GM21723 (cell line): ENCODE results near the gene HIGD2A.
A peak's percentile ranks its signal among the peaks of the same experiment; 100 is the strongest.

Source experiments
- ATAC-seq: cut with Tn5 transposase; IDR thresholded peaks from one replicate; pipeline ENCODE4 v1.9.1; 2021; ENCODE audit warnings: mild to moderate bottlenecking, moderate library complexity; ENCODE audit not compliant: unreplicated experiment

HIGD2A gene

DNA sequence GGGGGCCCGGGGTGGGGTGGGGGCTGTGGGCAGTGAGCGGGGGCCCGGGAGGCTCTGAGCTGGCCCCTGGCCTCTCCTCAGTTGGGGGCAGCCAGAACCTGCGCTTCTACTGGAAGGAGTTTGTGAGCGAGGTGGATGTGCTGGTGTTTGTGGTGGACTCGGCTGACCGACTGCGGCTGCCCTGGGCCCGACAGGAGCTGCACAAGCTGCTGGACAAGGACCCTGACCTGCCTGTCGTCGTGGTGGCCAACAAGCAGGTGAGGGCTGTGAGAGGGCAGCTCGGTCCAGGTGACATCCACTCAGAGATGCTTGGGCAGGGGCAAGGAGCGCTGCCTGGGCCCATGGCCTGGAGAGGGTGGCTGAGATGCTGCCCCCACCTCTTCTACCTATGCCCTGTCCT is 19.8 kb upstream of the HIGD2A start:
- no peak for ATAC-seq

DNA sequence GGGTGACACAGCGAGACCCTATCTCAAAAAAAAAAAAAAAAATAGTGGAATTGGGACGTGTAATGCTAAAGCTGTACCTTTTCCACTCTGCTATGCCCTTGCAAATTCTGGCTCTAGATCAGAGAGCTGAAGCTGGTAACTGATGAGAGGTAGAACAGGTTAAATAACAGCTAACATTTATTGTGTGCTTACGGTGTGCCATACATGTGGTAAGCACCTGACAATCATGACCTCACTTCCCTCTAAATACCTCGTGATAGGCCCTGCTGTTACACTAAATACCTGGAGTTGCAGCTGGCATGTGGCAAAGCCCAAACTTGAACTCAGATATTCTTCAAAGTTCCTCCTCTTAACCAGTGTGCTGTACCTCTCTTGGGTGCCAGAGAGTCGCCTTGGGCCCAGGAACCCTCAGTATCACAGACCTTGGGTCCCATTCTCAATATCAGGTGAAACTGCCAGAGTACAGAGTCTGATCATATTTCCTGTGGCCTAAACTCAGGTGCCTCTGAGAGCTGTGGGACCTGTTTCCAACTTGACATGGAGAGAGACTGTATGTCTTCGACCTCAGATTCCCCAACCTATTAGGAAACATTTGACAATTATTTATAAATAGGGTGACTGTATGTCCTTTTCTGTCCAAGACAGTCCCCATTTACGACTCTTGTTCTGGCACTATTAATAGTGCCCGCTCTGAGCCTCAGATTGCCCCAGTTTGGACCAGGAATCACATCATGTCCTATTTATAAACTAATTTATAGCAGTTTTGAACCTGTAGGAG is 18.4 kb upstream of the HIGD2A start:
- no peak for ATAC-seq

DNA sequence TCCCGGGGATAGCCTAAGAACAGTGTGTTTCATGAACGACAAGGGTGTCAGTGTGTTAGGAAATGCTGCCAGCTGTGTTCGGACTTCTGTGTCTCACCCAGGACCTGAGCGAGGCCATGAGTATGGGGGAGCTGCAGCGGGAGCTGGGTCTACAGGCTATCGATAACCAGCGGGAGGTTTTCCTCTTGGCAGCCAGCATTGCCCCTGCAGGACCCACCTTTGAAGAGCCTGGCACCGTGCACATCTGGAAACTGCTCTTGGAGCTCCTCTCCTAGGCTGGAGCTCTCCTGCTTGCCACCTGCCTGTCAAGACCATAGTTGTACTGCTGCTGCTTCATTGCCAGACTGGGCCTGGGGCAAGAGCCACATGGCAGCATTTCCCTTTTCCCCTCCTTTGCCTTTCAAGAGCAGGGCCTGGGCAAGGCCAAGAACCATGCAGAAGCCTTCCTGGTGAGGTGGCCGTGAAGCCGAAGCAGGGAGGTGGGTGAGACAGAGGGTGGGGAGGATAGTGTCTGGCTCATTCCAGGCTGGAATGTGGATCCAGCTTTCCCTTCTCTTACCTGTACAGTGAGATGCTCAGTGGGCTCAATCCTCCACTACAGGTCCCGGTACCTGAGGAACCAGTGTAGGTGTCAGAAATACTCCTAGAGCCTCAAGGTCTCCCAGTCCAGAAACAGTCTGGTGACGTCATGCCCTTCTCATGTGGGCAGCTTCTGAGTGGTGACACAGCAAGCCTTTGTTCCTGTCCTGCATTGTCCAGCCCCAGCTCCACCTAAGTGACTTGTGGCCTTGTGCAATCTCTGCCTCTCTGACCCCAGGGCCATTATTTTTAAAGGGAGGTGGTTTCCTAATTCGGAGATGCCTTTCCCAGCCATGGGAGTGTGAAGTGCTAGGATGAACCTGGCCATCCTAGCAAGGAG is 16.7 kb upstream of the HIGD2A start:
- ATAC-seq, result no peak

DNA sequence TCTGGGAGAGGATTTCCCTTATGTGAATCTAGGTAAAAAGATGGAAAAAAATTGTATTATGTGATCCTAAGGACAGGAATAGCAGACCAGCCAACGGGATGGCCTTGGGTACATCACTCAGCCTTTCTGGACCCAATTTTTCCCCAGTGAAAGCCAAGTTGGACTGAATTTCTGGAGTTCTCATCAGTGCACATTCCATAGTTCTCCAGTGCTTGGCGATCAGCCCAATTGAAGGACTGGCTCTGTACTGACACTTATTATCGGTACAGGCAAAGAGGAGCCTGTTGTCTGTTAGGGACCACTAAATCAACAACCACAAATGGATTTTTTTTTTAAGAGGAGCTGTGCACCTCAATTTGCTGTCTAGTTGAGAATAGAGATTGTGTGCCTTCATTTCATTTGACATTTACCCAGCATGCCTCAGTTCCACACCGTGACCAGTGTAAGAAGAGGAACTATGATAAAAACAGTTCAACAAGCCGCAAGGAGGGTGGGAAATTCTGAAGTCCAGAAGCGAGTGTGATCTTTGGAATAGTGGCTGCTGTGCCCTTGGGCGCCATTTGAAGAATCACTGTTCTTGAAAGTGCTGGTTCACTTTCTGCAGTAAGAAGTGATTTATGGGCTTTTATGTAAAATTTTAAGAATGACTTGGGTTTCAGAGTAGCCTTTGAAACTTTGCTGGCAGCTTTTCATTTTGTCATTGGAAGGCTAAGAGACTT is 15.3 kb upstream of the HIGD2A start:
- no peak for ATAC-seq

DNA sequence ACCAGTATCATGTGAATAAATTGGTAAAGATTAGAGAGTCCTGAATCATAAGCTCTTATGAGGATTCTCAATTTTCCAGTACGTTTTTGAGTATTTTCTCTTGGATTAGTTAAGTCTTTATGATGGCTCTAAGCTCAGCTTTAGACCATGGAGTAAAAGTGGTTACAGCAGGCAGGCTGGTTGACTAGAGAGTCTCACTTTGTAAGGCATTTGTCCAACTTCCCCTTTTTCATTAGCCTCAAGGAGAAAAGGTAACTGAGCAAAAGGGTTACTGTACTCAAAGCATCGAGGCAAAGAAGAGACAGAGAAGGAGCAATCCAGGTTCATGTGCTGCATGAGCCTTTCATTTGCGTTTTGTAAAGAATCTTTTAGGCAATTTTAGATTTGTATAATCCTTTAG is 8.7 kb upstream of the HIGD2A start:
- peak; percentile 57 for ATAC-seq

DNA sequence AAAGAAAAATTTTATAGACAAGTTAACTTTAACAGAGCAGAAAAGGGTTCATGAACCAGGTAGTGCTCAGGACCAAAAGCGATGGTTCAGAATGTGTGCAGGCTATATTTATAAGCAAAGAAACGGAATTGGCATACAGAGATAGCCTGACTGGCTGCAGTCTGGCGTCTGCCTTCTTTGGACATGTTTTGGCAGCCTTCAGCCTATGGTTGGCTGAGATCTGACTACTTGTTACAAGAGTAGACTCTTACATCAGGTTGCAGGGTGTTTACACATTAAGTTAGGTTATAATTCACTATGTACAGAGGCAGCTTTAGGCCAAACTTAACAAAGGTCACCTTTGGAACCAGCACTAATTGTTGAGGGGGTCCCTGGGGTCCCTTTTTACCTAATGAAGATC is 7.1 kb upstream of the HIGD2A start:
- ATAC-seq, result no peak

DNA sequence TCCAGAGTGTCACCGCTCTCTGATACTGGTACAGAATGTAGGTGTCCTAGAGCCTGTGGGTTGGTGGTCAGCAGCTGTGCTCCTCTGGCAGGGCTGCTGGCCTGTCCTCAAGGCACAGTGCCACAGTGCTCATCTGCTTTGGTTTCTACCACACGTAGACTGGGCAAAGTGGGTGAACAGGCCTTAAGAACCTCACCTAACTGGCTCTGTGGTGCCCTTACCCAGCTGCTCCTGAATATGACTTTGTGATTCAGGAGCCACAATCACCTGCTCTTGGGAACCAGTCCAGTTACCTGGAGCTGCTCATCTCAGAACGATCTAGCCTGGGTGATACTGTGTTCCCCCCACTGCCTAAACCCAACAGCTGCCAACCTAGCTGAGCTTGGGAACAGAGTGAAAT is 6.6 kb upstream of the HIGD2A start:
- ATAC-seq, result no peak

DNA sequence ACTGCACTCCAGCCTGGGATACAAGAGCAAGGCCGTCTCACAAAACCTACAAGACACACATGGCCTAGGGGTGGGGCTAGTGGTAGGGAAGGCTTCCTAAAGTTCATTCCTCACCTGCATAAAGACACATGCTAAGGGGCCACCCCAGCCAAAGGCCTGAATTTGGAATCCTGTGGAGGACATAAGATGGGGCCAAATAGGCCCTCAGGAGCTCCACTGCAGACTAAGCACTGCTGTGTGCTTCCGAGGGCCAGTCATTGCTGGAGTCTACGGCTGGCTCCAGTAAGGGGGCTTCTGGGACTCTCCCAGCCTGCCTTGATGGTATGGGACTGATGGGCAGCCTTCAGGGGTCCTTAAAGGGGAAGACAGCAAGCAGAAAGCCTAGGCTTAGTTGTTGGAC is 5.8 kb upstream of the HIGD2A start:
- no peak for ATAC-seq

DNA sequence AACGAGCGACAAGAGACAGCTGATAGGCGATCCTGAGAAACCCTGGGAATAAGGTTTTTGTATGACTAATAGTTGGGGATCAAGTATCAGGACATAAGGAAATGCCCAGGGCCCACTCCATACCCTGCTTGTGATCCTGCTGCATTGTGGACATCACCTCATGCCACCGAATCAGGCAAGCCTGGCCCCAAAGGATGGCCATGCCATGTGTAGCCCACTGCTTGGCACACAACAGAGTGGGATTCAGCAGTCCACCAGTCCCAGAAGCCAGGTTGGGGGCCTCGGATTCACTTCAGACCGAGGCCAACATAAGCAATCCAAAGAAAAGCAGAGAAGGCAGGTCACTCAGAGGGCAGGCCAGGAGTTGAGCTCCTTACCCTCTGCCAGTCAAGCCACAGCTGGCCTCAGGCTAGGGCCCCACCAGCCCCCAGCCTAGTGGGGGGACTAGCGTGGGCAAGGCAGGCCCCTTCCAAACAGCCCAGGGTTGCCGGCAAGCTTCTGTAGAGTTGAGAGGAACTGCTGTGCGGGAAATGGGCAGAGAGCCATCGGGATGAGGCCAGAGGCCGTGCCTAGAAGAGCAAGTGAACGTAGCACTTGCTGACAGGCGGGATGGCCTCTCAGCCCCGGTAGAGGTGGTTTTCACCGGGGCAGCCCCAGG is 5.2 kb upstream of the HIGD2A start:
- no peak for ATAC-seq

DNA sequence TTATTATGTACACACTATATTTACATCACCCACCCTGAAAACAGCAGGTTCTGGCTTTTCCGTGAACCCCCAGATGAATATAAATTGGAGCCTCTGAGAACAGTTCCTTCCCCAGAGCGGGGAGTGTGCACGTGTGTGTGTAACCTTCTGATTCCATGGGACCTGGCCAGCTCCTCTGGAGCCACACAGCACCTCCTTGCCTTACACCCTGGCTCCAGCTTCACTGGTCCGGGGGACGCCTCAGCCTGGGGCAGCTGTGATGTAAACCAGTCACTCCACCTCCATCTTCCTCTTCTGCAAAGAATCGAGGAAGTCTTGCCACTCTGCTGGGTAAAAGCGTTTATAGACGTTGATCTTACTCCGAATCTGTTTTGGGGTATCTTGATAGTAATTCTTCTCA is 4.6 kb upstream of the HIGD2A start:
- ATAC-seq, result no peak

DNA sequence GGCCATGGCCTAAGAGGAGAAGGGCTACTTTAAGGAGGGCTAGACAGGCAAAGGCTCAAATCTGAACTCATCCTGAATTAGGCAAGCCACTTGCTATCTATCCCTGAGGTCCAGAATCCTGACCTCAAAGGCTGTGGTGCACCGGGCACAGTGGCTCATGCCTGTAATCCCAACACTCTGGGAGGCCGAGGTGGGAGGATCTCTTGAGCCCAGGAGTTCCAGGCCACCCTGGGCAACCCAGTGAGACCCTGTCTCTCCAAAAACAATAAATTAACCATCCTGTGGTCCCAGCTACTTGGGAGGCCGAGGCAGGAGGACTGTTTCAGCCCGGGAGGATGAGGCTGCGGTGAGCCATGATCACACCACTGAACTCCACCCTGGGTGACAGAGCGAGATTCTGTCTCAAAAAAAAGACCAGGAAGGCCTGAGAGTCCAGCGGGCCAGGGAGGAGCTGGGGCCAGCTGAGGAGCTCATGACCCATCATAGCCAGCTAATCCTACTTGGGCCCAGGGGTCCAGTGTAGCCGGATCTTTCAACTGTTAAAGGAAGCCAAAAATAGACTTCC is 4.1 kb upstream of the HIGD2A start:
- ATAC-seq, result no peak

DNA sequence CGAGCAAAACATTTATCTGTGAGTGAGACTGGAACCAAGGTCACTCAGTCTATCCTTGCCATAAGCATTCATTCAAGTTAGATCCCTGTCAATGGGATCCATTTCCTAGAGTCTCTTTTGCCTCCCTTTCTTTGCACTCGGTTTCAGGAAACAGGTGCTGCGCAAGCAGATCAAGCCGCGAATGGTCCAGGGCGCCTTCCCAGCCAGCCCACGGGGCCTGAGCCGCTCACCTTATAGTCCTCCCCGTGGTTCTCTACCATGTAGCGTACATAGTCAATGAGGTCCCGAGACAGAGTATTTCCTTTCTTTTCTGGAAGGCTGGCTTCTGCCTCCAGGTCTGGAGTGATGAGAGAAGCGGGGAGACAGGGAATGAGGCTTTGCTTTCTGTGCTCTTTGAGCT is 3.6 kb upstream of the HIGD2A start:
- ATAC-seq, result no peak

DNA sequence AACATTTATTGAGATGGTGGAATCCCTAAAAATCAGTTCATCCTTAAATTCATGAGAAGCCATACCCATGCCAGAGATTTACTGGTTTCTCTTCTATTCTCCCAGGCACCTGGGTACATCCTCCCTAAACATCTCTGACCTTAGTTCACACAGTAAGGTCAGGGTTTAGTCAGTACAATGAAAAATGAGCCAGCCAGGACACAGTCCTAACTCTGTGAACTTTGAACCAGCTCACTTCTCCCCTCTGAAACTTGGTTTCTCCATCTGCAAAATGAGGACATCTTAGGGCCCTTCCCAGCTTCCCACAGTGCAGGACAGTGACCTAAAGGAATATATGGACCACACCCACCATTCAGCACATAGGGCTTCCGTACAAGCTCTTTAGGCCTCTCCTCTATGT is 2.1 kb upstream of the HIGD2A start:
- ATAC-seq, result no peak

DNA sequence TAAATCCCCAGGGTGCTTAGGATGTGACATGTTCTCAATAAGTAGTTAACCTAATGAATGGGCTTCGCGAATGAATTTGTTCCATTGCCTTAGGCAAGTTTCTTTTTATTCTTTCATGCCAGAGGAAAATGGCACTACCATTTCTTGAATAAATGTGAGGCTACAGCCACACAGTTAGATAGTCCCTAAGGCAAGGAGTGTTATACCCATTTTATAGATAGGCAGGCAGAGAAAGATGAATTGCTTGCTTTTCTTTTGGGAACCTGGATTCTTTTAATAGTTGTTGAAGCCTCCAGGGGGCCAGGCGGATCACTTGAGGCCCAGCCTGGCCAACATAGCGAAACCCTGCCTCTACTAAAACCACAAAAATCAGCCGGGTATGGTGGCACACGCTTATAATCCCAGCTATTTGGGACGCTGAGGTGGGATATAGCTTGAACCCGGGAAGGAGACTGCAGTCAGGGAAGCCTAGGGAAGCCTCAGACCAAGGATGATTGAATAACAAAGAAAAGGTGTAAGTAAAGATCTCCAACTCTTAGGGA is 1.1 kb upstream of the HIGD2A start:
- no peak for ATAC-seq

DNA sequence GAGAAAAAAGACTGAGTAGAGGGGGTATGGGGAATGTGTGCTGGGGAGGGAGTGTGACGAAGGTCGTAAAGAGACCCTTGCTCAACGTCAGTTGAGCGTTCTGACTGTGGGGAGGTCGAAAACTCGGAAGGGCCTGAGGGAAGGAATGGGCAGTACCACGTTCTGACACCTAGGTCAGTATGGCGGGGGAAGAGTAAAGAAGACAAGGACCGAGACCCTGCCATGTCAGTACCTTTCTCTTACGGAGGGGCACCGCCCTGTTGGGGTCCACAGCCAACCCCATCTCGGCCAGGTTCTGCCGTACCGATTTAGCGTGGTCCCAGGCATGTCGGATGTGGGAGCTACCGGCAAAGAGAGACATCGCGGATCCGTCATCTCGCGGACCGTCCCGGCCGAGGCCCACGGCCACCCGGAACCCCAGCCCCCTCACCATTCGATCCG is 528 bp upstream of the HIGD2A start:
- ATAC-seq, result peak; percentile 8

DNA sequence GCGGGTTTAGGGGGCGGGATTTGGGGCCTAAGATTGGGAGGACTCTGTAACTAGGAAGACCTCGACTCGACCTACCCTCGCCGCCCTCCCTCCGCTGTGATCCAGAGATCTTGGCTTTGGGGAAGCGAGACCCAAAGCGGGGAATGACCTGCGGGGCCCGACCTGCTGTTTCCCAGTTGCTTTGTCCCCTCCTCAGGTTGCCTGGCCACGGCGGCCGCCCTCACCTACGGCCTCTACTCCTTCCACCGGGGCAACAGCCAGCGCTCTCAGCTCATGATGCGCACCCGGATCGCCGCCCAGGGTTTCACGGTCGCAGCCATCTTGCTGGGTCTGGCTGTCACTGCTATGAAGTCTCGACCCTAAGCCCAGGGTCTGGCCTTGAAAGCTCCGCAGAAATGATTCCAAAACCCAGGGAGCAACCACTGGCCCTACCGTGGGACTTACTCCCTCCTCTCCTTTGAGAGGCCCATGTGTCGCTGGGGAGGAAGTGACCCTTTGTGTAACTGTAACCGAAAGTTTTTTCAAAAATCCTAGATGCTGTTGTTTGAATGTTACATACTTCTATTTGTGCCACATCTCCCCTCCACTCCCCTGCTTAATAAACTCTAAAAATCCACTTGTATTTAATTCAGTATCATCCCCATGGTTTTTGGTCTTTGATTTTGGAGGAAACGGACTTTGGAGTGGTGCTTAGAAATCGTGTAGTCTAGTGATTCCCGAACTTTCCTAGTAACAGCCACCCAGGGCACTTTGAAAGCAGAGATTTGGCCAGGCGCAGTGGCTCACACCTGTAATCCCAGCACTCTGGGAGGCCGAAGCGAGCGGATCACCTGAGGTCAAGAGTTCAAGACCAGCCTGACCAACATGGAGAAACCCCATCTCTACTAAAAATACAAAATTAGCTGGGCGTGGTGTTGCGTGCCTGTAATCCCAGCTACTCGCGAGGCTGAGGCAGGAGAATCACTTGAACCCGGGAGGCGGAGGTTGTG is 878 bp downstream of the HIGD2A start:
- peak; percentile 38 for ATAC-seq

DNA sequence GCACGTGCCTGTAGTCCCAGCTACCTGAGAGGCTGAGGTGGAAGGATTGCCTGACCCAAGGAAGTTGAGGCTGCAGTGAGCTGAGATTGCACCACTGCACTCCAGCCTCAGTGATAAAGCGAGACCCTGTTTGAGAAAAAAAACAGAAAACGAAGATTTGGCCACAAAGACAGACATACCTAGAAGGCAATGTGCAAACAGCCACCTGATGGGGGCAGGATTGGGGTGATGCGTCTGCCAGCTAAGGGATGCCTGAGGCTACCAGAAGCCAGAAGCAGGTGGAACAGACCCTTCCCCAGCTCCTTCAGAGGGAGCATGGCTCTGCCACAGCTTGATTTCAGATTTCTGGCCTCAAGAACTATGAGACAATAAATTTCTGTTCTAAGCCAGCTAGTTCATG is 2.9 kb downstream of the HIGD2A start:
- no peak for ATAC-seq

DNA sequence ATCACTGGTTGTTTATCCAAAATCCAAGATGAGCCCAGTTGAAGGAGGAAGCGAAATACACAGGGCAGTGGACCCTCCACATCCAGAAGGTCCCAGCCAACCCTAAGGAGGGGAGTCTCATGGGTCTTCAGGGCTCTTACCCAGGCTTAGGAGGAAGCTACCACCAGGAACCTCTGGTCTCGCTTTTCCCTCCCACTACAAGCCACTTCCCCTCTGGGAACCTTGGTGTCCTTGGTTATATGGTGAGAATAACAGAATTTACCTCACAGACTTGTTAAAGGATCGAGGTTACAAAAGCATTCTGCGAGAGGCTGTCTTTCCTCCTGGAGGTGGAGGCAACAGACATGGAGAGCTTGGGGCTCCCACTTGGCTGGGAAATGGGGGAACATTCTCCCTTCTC is 3.4 kb downstream of the HIGD2A start:
- ATAC-seq, result no peak

DNA sequence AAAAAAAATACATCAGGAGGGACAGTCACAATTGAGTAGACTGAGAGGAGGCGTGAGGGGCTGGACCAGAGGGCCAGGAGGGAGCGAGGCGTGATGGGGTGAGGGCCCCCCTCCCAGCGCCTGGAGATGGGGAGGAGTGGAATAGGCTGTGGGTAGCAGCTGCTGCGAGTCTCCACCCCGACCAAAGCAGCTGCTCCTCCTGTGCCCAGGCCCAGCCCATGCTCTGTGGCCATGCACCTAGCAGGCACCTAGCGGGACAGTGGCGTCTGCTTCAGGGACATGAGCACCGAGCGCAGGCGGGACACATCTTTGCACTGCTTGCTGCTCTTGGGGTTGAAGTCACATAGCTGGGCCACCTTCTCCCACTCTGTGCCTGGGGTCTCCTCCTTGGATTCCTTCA is 4.0 kb downstream of the HIGD2A start:
- ATAC-seq, result no peak
